GM08714 (cell line): ENCODE data around the gene MGAT5B.

ENCODE experiments used
- H3K4me3 ChIP-seq: fragments of 200-500 bp; sonication (Bioruptor generic); 2 replicates; pipeline ENCODE4 v1.5.1; 2014; ENCODE audit warnings: mild to moderate bottlenecking, low read length, inconsistent platforms
- ZNF274 ChIP-seq: IDR thresholded peaks from 2 replicates; pipeline ENCODE4 v1.6.1; 2012; ENCODE audit warnings: mild to moderate bottlenecking, low read depth, low read length

MGAT5B gene

GRCh38 chr17:76868176-76868668 is at the start of gene MGAT5B:
TSS of gene MGAT5B (plus strand) at chr17:76868404. CDS start at chr17:76869030, 626 bp downstream.
- TF ChIP-seq ZNF274 = no peak
- H3K4me3 ChIP-seq = no peak within 1 kb of the TSS; the same call in 1 of the 2 replicates

- no peak for TF ChIP-seq ZNF274
- H3K4me3 ChIP-seq = no peak overlapping the region
Measured at GRCh38 chr17:76820039-76820438, 48.2 kb upstream of the MGAT5B start.

GRCh38 chr17:76820561-76820960 is 47.6 kb upstream of the MGAT5B start:
- no peak overlapping the region for H3K4me3 ChIP-seq
- TF ChIP-seq ZNF274 = no peak

GRCh38 chr17:76822184-76822778 is 45.9 kb upstream of the MGAT5B start:
- no peak overlapping the region for H3K4me3 ChIP-seq
- TF ChIP-seq ZNF274 = no peak

GRCh38 chr17:76824093-76824492 is 44.1 kb upstream of the MGAT5B start:
- H3K4me3 ChIP-seq = no peak overlapping the region
- no peak for TF ChIP-seq ZNF274

GRCh38 chr17:76826330-76827068 is 41.7 kb upstream of the MGAT5B start:
- no peak for TF ChIP-seq ZNF274
- H3K4me3 ChIP-seq = no peak overlapping the region

- H3K4me3 ChIP-seq = no peak overlapping the region
- TF ChIP-seq ZNF274 = no peak
Measured at GRCh38 chr17:76827736-76828135, 40.5 kb upstream of the MGAT5B start.

GRCh38 chr17:76830987-76831715 is 37.1 kb upstream of the MGAT5B start:
- no peak for TF ChIP-seq ZNF274
- no peak overlapping the region for H3K4me3 ChIP-seq

GRCh38 chr17:76833034-76833644 is 35.1 kb upstream of the MGAT5B start:
- H3K4me3 ChIP-seq = no peak overlapping the region
- TF ChIP-seq ZNF274 = no peak

GRCh38 chr17:76833747-76834146 is 34.5 kb upstream of the MGAT5B start:
- H3K4me3 ChIP-seq = no peak overlapping the region
- no peak for TF ChIP-seq ZNF274

GRCh38 chr17:76834870-76835269 is 33.3 kb upstream of the MGAT5B start:
- TF ChIP-seq ZNF274 = no peak
- no peak overlapping the region for H3K4me3 ChIP-seq

GRCh38 chr17:76840443-76840767 is 27.8 kb upstream of the MGAT5B start:
- no peak for TF ChIP-seq ZNF274
- no peak overlapping the region for H3K4me3 ChIP-seq

GRCh38 chr17:76840884-76841775 is 27.1 kb upstream of the MGAT5B start:
- H3K4me3 ChIP-seq = no peak overlapping the region
- TF ChIP-seq ZNF274 = no peak
